Right cardiac atrium (tissue), 5 donors: Measurements from ENCODE around the gene PACRG. TPM values are rescaled to one million over a fixed set of nuclear protein-coding genes. Genes with fewer than 3 reads are reported as not detected.
A peak's percentile ranks its signal among the peaks of the same experiment; 100 is the strongest.

Experiments used
- ATAC-seq, 2 donors: fragments of 200-7000 bp; cut with Tn5 transposase; one replicate each; pipeline versions ENCODE4 v1.8.0 to v1.9.1; 2020; ENCODE audit warnings: moderate library complexity in 2 of 2, mild to moderate bottlenecking in 1 of 2
- DNase-seq, 3 donors: peaks; one replicate each; pipeline ENCODE4 v3.0.0-alpha.2; 2020
- H3K27ac ChIP-seq: one replicate; pipeline ENCODE4 v1.5.1; 2013; ENCODE audit warnings: mild to moderate bottlenecking, low read length, control low read depth, moderate library complexity
- H3K27me3 ChIP-seq: one replicate; pipeline ENCODE4 v1.6.1; 2013; ENCODE audit not compliant: control insufficient read depth, insufficient read depth
- H3K4me1 ChIP-seq: one replicate; pipeline ENCODE4 v1.6.1; 2013; ENCODE audit warnings: low read length; ENCODE audit not compliant: control insufficient read depth, insufficient read depth
- H3K4me3 ChIP-seq: one replicate; pipeline ENCODE4 v1.5.1; 2013; ENCODE audit warnings: low read length, control low read depth
- H3K9me3 ChIP-seq: one replicate; pipeline ENCODE4 v1.6.1; 2013; ENCODE audit warnings: low read length; ENCODE audit not compliant: control insufficient read depth
- WGBS: extraction: QIAGEN DNeasy Blood & Tissue Kit; methylation state at CpG from one replicate; pipeline ENCODE4 v1.1.7; 2013; 5-methylcytosine and 5-hydroxymethylcytosine counted together
- intact Hi-C, 4 donors: fragments of 100-400 bp; cut with DNase I; formaldehyde crosslinking; loops; one replicate each; pipeline versions ENCODE4 v1.11.0 to v1.14.0; 2022 to 2023
- polyA plus RNA-seq: library from polyadenylated mRNA; stranded (reverse); fragments of 200-250 nt; gene quantifications from one replicate; pipeline ENCODE4 v1.2.3, GENCODE V29; 2013
- total RNA-seq, 4 donors: library from RNA; stranded (reverse); fragmentation: NEBNext Ultra II Directional; extraction: Animal tissue kit (Norgen Biotek cat#: 25700); gene quantifications; one replicate each; pipeline ENCODE4 v1.2.1, GENCODE V29; 2021
- donor health status: healthy with polysubstance abuse.
- donor health status: DM: no; HTN: yes; CAD: no.
- donor health status: DM: no; HTN: no; CAD: no.
- donor health status: DM: no; HTN: yes; CAD: no; lungs with severe emphysema.
- donor health status: DM: yes; HTN: yes; CAD: no.

PACRG gene
- total and polyA plus RNA-seq, 5 donors = 3.9 to 9.4 (median 4.9) TPM

DNA sequence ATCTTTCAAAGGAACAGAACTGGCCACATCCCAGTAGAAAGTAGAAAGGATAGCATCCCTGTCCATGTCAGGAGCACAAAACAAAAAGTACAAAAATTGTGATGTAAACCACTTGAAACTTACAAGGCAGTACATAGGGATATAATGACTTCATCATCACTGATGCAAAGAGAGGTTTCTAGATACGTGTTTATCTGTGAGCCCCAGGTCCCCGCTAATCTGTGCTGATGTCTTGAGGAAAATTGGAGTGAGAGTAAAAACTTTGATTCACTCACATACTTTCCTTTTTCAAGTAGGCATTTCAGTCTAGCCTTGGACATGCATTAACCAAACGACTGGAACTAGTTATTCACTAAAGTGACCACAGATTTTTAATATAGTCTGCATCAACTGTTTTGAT, 470.1 kb downstream of the PACRG start:
- WGBS = 78% methylated on average over 3 of the region's 3 CpGs
- intact Hi-C loops = no loop called here
- DNase-seq (no peak), ATAC-seq (no peak)
- Histone ChIP-seq H3K27ac (no peak overlapping the region), H3K27me3 (no peaks in the 10 kb centered on the region), H3K4me1 (no peaks in the 10 kb centered on the region), H3K9me3 (no peaks in the 10 kb centered on the region), H3K4me3 (no peak overlapping the region)

DNA sequence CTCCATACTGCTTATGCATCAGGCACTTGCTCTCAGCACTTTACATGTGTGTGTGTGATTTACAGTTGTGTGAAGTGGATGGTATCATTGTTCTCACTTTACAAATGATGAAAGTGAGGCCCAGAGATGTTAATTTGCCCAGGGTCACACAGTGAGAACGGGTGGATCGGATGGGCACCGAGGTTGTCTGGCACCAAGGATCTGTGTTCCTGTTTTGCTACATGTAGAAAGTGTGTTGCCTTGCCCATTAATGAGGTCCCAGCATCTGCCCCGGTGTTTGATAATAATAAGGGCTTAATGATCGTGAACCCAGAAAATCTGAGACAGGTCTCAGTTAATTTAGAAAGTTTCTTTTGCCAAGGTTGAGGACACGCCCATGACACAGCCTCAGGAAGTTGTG, 470.6 kb downstream of the PACRG start:
- intact Hi-C loops = no loop called here
- Histone ChIP-seq H3K4me3 (no peak overlapping the region), H3K9me3 (no peaks in the 10 kb centered on the region), H3K4me1 (no peaks in the 10 kb centered on the region), H3K27me3 (no peaks in the 10 kb centered on the region), H3K27ac (no peak overlapping the region)
- no peak for DNase-seq
- ATAC-seq = no peak
- 80% methylated on average over 6 of the region's 6 CpGs for WGBS

DNA sequence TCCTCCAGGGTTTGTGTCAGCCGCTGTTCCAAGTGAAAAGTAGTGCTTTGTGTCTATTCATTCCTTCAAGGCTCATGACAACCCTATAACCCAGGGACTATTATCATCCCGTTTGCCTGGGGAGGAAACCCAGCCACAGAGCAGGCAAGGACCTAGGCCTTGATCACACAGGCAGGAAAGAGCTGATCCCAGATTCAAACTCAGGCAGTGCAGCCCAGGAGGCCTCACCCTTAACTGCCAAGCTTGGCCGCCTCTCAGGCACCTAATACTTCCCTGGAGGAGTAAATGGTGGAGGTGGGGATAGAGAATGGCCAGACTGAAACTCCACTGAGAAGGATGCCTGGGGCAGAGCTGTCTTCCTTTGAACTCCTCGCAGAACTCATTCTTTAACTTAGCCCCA, 471.6 kb downstream of the PACRG start:
- no peak overlapping the region for H3K27ac ChIP-seq
- no peak overlapping the region for H3K4me3 ChIP-seq
- no peak for ATAC-seq
- H3K9me3 ChIP-seq = no peaks in the 10 kb centered on the region
- H3K27me3 ChIP-seq = no peaks in the 10 kb centered on the region
- DNase-seq = no peak
- 86% methylated on average over 4 of the region's 4 CpGs for WGBS
- intact Hi-C loops = no loop called here
- H3K4me1 ChIP-seq = no peaks in the 10 kb centered on the region

DNA sequence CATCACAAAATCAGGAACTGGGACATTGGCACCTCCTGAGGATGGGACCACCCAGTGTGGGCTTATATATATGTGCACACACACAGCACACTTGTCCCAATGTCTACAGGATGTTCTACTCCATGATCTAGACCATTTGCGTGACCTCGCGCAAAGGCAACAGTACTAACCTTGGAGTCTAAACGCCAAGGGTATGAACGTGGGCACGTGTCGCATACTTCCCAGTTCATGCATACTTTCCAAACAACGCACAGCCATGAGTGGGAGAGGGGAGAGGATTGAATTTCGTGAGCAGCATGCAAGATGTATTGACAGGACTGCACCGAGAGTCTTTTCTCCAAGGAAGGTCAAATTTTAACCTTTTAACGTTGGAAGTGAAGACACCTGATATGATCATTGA, 472.5 kb downstream of the PACRG start:
- ATAC-seq (no peak), DNase-seq (no peak)
- WGBS = 83% methylated on average over 11 of the region's 11 CpGs
- Histone ChIP-seq H3K9me3 (no peaks in the 10 kb centered on the region), H3K4me1 (no peaks in the 10 kb centered on the region), H3K4me3 (no peak overlapping the region), H3K27ac (no peak overlapping the region), H3K27me3 (no peaks in the 10 kb centered on the region)
- intact Hi-C loops = no loop called here

DNA sequence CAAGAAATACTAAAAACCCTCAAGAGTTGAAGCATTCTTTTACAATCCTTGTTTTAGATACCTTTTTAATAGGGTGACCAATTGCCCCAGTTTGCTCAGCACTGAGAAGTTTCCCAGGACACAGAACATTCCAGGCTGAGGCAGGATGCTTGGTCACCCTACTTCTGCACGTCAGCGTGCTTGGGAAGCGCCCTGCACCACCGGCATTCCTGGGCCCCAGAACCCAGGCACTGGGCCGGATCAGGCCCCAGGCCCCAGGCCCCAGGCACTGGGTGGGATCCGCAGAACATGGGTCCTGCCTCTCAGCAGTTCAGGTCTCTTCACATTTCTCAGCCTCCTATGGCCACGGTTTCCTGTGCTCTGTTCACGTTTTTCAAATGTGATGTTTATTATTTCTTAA, 472.9 kb downstream of the PACRG start:
- Histone ChIP-seq H3K4me3 (no peak overlapping the region), H3K9me3 (no peaks in the 10 kb centered on the region), H3K4me1 (no peaks in the 10 kb centered on the region), H3K27me3 (no peaks in the 10 kb centered on the region), H3K27ac (no peak overlapping the region)
- no peak for ATAC-seq
- intact Hi-C loops = no loop called here
- DNase-seq = no peak
- WGBS = 94% methylated on average over 8 of the region's 8 CpGs

DNA sequence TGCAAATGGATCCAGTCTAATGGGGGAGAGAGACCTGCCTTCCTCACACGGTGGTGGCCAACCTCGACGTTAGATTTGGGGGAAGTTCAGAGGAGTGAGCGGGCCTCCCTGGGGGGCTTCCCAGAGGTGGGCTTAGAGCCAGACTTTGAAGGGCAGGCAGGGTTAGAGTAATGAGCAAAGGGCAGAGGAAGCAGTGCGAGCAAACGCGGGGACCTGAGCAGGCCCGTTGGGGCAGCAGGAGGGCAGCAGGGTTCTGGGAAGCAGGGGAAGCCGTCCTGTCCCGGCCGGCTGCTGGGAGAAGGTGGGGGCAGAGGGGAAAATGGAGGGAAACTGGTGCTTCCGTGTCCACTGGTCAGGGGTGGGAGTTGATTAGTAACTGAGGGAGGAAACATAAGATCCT, 474.1 kb downstream of the PACRG start:
- 73% methylated on average over 12 of the region's 12 CpGs for WGBS
- no peaks in the 10 kb centered on the region for H3K27me3 ChIP-seq
- H3K4me3 ChIP-seq = no peak overlapping the region
- H3K4me1 ChIP-seq = no peaks in the 10 kb centered on the region
- no peaks in the 10 kb centered on the region for H3K9me3 ChIP-seq
- H3K27ac ChIP-seq = no peak overlapping the region
- intact Hi-C loops = no loop called here
- ATAC-seq = peak in 1 of 2 donors; percentile 11
- no peak for DNase-seq

DNA sequence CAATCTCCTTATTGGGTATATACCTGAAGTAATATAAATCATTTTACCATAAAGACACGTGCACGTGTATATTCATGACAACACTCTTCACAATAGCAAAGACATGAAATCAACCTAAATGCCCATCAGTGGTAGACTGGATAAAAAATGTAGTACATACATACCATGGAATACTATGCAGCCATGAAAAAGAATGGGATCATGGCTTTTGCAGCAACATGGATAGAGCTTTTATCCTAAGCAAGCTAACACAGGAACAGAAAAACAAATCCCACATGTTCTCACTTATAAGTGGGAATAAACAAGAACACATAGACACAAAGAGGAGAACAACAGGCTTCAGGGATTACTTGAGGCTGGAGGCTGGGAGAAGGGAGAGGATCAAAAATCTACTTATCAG, 478.4 kb downstream of the PACRG start:
- DNase-seq (no peak), ATAC-seq (no peak)
- no peak overlapping the region for H3K27ac ChIP-seq
- H3K27me3 ChIP-seq = no peaks in the 10 kb centered on the region
- H3K4me3 ChIP-seq = no peak overlapping the region
- no peaks in the 10 kb centered on the region for H3K4me1 ChIP-seq
- intact Hi-C loops = no loop called here
- no peaks in the 10 kb centered on the region for H3K9me3 ChIP-seq
- 99% methylated on average over 2 of the region's 2 CpGs for WGBS

DNA sequence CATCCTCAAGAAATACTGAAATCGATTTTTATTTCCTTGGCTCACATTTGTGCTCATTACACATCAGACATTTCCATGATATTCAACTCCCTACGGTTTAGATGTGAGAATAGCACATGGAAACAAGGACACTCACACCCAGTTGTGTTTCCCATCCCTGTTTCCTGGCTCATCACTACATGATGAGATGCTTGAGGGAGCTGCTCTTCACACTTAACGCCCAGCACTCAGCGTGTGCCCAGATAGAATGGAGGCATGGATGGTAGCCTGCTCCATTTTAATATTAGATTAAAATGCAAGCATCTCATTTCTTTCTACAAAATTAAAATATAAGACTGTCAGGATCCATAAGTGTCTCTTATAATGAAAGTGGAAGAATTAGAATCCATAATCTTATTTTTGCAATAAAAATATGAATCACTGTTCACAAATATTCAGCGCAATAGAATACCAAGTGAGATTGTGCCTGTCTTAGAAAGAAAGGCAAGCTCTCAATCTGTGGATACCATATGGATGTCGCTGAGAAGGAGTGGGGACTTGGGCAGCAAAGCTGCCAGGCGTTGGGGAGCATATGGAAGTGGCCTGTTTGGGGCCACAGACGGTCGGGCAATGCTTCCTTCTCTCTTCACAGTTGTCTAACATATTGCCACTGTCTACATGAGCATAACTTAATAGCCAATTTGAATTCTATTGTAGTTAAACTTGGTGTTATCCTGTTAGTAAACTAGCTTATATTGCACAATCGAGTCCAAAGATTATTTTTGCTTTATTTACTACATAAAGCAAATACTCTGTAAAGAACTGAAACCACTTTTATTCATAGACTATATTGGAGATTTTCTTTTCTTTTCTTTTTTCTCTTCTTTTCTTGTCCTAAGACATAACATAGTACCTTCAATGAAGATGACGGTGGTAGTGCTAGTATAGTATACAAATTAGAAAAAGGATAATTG, 479.9 kb downstream of the PACRG start:
- H3K4me3 ChIP-seq = no peak overlapping the region
- H3K27me3 ChIP-seq = no peaks in the 10 kb centered on the region
- ATAC-seq (no peak), DNase-seq (no peak)
- H3K27ac ChIP-seq = no peak overlapping the region
- H3K9me3 ChIP-seq = no peaks in the 10 kb centered on the region
- intact Hi-C loops = no loop called here
- WGBS = 83% methylated on average over 11 of the region's 11 CpGs
- no peaks in the 10 kb centered on the region for H3K4me1 ChIP-seq

DNA sequence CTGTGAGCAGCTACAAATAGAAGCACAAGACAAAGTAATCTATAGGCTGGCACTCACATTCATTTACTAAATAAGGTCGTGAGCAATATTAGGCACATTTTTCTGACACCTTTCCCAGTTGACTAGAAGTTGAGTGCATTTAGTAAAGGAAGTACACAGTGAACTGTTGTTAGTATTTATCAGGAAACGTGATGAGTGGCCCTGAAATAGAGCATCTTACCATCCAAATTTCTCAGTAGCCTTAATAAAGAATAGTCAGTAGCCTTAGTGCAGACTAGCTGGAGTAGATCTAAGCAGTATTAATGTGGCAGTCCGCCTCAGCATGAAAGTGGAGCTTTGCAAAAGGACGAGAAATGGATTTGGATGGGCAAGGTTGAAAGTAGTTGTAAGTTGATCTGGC, 481.2 kb downstream of the PACRG start:
- Histone ChIP-seq H3K27me3 (no peaks in the 10 kb centered on the region), H3K4me1 (no peaks in the 10 kb centered on the region), H3K4me3 (peak overlapping the region; percentile 51), H3K9me3 (no peaks in the 10 kb centered on the region), H3K27ac (no peak overlapping the region)
- peak; percentile 88 to 93 for ATAC-seq
- intact Hi-C loops = no loop called here
- 36% methylated on average over 4 of the region's 4 CpGs for WGBS
- no peak for DNase-seq

DNA sequence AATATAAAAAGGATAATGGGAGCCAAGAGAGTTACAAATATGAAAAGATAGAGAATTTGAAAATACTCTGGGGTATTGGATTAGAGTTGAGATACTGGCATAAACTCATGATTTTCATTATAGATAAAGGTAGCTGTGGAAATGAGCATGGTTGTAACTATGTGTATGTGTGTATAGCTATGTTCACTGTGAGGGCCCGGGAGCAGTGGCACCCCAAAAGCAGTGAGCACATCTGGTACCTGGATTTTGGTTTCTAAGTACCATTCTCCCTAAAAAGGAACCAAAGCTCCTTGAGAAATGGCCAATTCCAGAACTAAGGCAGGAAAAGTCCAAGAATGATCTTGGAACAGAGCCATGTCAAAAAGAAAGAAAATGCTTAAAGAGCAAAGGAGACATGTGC, 484.3 kb downstream of the PACRG start:
- intact Hi-C loops = no loop called here
- no peaks in the 10 kb centered on the region for H3K27me3 ChIP-seq
- H3K9me3 ChIP-seq = no peaks in the 10 kb centered on the region
- H3K27ac ChIP-seq = no peak overlapping the region
- DNase-seq = no peak
- no peak for ATAC-seq
- H3K4me3 ChIP-seq = no peak overlapping the region
- H3K4me1 ChIP-seq = no peaks in the 10 kb centered on the region
- 95% methylated on average over 1 of the region's 1 CpG for WGBS

DNA sequence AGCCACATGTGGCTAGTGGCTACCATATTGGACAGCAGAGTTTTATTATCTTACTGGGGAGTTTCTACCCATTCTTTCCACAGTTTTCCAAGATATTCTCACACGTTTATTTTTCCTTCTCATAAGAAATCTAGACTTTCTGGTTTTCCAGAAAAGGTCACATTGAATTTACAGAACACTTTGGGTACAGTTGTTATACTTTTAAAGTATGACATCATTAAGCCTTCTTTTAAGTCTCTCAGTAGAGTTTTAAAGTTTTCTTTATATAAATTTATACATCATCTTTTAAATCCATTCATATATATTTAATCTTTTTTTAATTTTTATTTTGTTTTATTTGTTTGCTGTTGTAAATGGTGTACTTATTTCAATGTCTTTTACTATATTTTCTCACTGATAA, 486.5 kb downstream of the PACRG start:
- ATAC-seq = no peak
- 85% methylated on average over 1 of the region's 1 CpG for WGBS
- DNase-seq = no peak
- intact Hi-C loops = no loop called here
- Histone ChIP-seq H3K27ac (no peak overlapping the region), H3K4me3 (no peak overlapping the region), H3K27me3 (no peaks in the 10 kb centered on the region), H3K4me1 (no peaks in the 10 kb centered on the region), H3K9me3 (no peaks in the 10 kb centered on the region)
